H1 (cell line): ENCODE results near the gene AQP2.
A peak's percentile ranks its signal among the peaks of the same experiment; 100 is the strongest.

Experiments
- BACH1 ChIP-seq: IDR thresholded peaks from 2 replicates; pipeline ENCODE4 v1.6.1; 2012; ENCODE audit warnings: low read length, improper control_type of control experiment
- BRCA1 ChIP-seq: IDR thresholded peaks from 2 replicates; pipeline ENCODE4 v1.6.1; 2012; ENCODE audit warnings: low read depth, low read length, improper control_type of control experiment
- EZH2 ChIP-seq: fragments of 200-600 bp; sonication (generic); IDR thresholded peaks from 2 replicates; pipeline ENCODE4 v1.7.1; 2012; ENCODE audit warnings: low read depth, mild to moderate bottlenecking, moderate library complexity, low read length, inconsistent platforms; ENCODE audit not compliant: severe bottlenecking
- RBBP5 ChIP-seq: IDR thresholded peaks from 2 replicates; pipeline ENCODE4 v1.7.1; 2012; ENCODE audit warnings: low read depth, mild to moderate bottlenecking, inconsistent platforms, low read length, moderate library complexity, borderline replicate concordance
- SRF ChIP-seq: IDR thresholded peaks from 2 replicates; pipeline ENCODE4 v1.6.1; 2011; ENCODE audit warnings: mild to moderate bottlenecking, low read depth, low read length, moderate library complexity
- TBP ChIP-seq: IDR thresholded peaks from 2 replicates; pipeline ENCODE4 v1.6.1; 2011; ENCODE audit warnings: low read depth, low read length, improper control_type of control experiment
- TF ChIP-seq, protein P1 (sequence below), 3 experiments: IDR thresholded peaks; 1 replicate in 2 of 3; 2 replicates in 1 of 3; pipeline versions ENCODE4 v1.5.1 to v1.6.1; 2011; ENCODE audit warnings: low read length in 3 of 3, mild to moderate bottlenecking in 3 of 3, inconsistent platforms in 2 of 3, low read depth in 1 of 3, moderate library complexity in 1 of 3; ENCODE audit not compliant: insufficient read depth in 1 of 3; ENCODE audit errors: control extremely low read depth in 1 of 3
- TF ChIP-seq, protein P2 (sequence below): IDR thresholded peaks from 2 replicates; pipeline ENCODE4 v1.6.1; 2012; ENCODE audit warnings: inconsistent platforms

DNA sequence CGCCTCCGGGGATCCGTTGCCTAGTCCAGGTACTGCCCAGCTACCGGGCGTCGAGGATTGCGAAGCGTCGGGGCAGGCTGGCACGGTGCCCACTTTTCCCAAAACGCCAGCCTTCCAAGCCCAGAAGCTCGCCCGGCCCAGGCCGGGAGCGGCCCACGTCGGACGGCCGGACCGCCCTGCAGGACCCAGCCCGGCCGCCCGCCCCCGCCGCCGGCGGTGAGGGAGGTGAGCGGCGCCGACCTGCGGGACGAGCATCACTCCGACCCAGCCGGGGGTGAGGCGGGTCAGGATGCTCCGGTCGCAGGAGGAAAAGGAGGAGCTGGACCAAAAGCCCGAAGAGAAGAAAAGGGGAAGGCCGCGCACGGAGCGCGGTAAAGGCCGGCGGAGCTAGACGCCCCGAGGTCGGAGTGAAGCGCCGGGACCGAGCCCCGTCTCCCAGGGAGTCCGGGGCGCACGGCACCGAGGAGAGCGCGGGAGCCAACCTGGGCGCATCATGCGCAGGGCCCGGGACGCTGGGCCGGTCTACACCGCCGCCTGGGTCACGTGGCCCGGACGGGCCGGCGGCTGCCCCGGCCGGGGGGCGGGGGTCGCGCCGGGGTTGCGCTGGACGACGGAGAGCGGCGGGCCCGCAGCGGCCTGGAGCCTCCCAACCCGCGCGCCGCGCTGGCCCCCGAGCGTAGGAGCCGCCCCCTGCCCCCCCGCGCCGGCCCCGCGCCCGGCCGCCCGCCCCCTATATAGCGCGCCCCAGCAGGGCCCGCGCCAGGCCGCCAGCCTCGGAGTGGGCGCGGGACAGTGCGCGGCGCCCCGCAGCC, 10.8 kb downstream of the AQP2 start, which contains the start of gene AQP5:
- TF ChIP-seq, protein P1, sequence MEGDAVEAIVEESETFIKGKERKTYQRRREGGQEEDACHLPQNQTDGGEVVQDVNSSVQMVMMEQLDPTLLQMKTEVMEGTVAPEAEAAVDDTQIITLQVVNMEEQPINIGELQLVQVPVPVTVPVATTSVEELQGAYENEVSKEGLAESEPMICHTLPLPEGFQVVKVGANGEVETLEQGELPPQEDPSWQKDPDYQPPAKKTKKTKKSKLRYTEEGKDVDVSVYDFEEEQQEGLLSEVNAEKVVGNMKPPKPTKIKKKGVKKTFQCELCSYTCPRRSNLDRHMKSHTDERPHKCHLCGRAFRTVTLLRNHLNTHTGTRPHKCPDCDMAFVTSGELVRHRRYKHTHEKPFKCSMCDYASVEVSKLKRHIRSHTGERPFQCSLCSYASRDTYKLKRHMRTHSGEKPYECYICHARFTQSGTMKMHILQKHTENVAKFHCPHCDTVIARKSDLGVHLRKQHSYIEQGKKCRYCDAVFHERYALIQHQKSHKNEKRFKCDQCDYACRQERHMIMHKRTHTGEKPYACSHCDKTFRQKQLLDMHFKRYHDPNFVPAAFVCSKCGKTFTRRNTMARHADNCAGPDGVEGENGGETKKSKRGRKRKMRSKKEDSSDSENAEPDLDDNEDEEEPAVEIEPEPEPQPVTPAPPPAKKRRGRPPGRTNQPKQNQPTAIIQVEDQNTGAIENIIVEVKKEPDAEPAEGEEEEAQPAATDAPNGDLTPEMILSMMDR (IDR thresholded peaks at IDR 0.05; ENCODE audit: control extremely low read depth in 1 of 3, insufficient read depth in 1 of 3, low read depth in 1 of 3, low read length in 3 of 3), result no peak
- peak; percentile 72 for TF ChIP-seq EZH2
- TF ChIP-seq, protein P2, sequence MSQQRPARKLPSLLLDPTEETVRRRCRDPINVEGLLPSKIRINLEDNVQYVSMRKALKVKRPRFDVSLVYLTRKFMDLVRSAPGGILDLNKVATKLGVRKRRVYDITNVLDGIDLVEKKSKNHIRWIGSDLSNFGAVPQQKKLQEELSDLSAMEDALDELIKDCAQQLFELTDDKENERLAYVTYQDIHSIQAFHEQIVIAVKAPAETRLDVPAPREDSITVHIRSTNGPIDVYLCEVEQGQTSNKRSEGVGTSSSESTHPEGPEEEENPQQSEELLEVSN, result peak; percentile 86
- TF ChIP-seq TBP, result no peak
- TF ChIP-seq RBBP5, result no peak
- TF ChIP-seq BACH1, result no peak
- no peak for TF ChIP-seq SRF
- no peak for TF ChIP-seq BRCA1
